Smooth muscle cell (in vitro differentiated cells): ENCODE data around the gene PLCXD3. TPM values are rescaled to one million over a fixed set of nuclear protein-coding genes. Genes with fewer than 3 reads are reported as not detected.
A peak's percentile ranks its signal among the peaks of the same experiment; 100 is the strongest.

Experiments
- DNase-seq: peaks from one replicate; lab custom pipeline; 2025; ENCODE audit not compliant: unreplicated experiment; lab: John Stamatoyannopoulos, UW
- H2AFZ ChIP-seq: fragments of 200-600 bp; sonication (generic); 2 replicates; pipeline ENCODE4 v1.6.0; 2016; ENCODE audit warnings: antibody characterized with exemption, low read depth, mild to moderate bottlenecking
- H3F3A ChIP-seq: fragments of 200-600 bp; sonication (generic); 2 replicates; pipeline ENCODE4 v1.6.0; 2017; ENCODE audit warnings: antibody characterized with exemption, low read depth
- H3K27ac ChIP-seq: fragments of 200-600 bp; sonication (generic); 2 replicates; pipeline ENCODE4 v1.5.1; 2016; ENCODE audit warnings: low read depth, mild to moderate bottlenecking
- H3K27me3 ChIP-seq: fragments of 200-600 bp; sonication (generic); 2 replicates; pipeline ENCODE4 v1.6.1; 2016; ENCODE audit warnings: low read depth, mild to moderate bottlenecking
- H3K36me3 ChIP-seq: fragments of 200-600 bp; sonication (generic); 2 replicates; pipeline ENCODE4 v1.5.1; 2016; ENCODE audit warnings: low read depth
- H3K4me1 ChIP-seq: fragments of 200-600 bp; sonication (generic); 2 replicates; pipeline ENCODE4 v1.5.1; 2016; ENCODE audit warnings: low read depth
- H3K4me2 ChIP-seq: fragments of 200-600 bp; sonication (generic); 2 replicates; pipeline ENCODE4 v1.6.0; 2016; ENCODE audit warnings: mild to moderate bottlenecking
- H3K4me3 ChIP-seq: fragments of 200-600 bp; sonication (generic); 2 replicates; pipeline ENCODE4 v1.5.1; 2016; ENCODE audit warnings: mild to moderate bottlenecking
- H3K79me2 ChIP-seq: fragments of 200-600 bp; sonication (generic); 2 replicates; pipeline ENCODE4 v1.6.0; 2016; ENCODE audit warnings: low read depth, mild to moderate bottlenecking
- H3K9ac ChIP-seq: fragments of 200-600 bp; sonication (generic); 2 replicates; pipeline ENCODE4 v1.6.0; 2016; ENCODE audit warnings: low read depth
- H3K9me3 ChIP-seq: fragments of 200-600 bp; sonication (generic); replicated peaks from 2 replicates; pipeline ENCODE4 v1.5.1; 2016; ENCODE audit warnings: low read depth
- H4K20me1 ChIP-seq: fragments of 200-600 bp; sonication (generic); 2 replicates; pipeline ENCODE4 v1.6.0; 2016; ENCODE audit warnings: low read depth
- WGBS: methylation state at CpG from one replicate; pipeline ENCODE4 v1.1.7; 2016; ENCODE audit warnings: low lambda C conversion rate; 5-methylcytosine and 5-hydroxymethylcytosine counted together
- polyA plus RNA-seq: library from polyadenylated mRNA; unstranded; fragments of >200 nt; fragmentation: Nextera tagmentation; extraction: Ambion mirVana; gene quantifications from 2 replicates; pipeline ENCODE4 v1.2.1, GENCODE V29; 2016
- total RNA-seq: library from RNA; depleted of rRNA; stranded (reverse); fragments of >200 nt; gene quantifications from 2 replicates; pipeline ENCODE4 v1.2.3, GENCODE V29; 2014
- TF ChIP-seq, protein P1 (sequence below): fragments of 200-600 bp; sonication (generic); IDR thresholded peaks from 2 replicates; pipeline ENCODE4 v1.5.1; 2017; ENCODE audit warnings: borderline replicate concordance, mild to moderate bottlenecking, antibody characterized with exemption; ENCODE audit not compliant: insufficient read depth, poor library complexity, severe bottlenecking

PLCXD3 gene
- total and polyA plus RNA-seq, 2 experiments from 2014 or later = 0.09 TPM; not detected in 1

DNA sequence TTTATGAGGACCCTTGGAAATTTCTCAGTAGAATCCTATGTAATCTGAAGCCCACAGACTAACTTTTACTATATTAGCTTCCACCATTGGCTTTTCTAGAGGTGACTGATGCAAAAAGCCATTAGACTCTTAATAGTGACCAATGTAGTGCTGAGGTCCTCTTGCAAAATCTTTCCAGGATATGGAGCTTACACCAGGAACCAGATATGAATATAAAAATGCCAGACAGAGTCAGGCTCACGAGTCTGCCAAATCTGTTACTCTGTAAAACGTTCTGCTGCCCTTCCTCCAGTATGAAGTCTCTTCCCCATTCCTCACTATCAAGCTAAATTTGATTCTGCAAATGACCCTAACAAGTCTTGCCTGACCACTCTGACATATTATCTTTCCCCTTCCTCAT is 223.7 kb downstream of the PLCXD3 start:
- H3K4me3 ChIP-seq = no peak overlapping the region
- no peak for DNase-seq
- 68% methylated on average over 2 of the region's 2 CpGs for WGBS
- no peaks in the 10 kb centered on the region for H3K36me3 ChIP-seq
- H3F3A ChIP-seq = no peaks in the 10 kb centered on the region
- H3K4me1 ChIP-seq = no peaks in the 10 kb centered on the region
- H3K27ac ChIP-seq = no peak overlapping the region
- TF ChIP-seq, protein P1, sequence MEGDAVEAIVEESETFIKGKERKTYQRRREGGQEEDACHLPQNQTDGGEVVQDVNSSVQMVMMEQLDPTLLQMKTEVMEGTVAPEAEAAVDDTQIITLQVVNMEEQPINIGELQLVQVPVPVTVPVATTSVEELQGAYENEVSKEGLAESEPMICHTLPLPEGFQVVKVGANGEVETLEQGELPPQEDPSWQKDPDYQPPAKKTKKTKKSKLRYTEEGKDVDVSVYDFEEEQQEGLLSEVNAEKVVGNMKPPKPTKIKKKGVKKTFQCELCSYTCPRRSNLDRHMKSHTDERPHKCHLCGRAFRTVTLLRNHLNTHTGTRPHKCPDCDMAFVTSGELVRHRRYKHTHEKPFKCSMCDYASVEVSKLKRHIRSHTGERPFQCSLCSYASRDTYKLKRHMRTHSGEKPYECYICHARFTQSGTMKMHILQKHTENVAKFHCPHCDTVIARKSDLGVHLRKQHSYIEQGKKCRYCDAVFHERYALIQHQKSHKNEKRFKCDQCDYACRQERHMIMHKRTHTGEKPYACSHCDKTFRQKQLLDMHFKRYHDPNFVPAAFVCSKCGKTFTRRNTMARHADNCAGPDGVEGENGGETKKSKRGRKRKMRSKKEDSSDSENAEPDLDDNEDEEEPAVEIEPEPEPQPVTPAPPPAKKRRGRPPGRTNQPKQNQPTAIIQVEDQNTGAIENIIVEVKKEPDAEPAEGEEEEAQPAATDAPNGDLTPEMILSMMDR = no peak
- no peaks in the 10 kb centered on the region for H3K9me3 ChIP-seq
- no peaks in the 10 kb centered on the region for H4K20me1 ChIP-seq
- H2AFZ ChIP-seq = no peak overlapping the region
- H3K9ac ChIP-seq = no peak overlapping the region
- H3K4me2 ChIP-seq = no peak overlapping the region
- H3K79me2 ChIP-seq = no peaks in the 10 kb centered on the region
- no peaks in the 10 kb centered on the region for H3K27me3 ChIP-seq

GRCh38 chr5:41286165-41286564 is 224.2 kb downstream of the PLCXD3 start:
- H4K20me1 ChIP-seq = no peaks in the 10 kb centered on the region
- H3K79me2 ChIP-seq = no peaks in the 10 kb centered on the region
- no peaks in the 10 kb centered on the region for H3K27me3 ChIP-seq
- WGBS = 94% methylated on average over 2 of the region's 2 CpGs
- TF ChIP-seq, protein P1 = no peak
- H3K4me3 ChIP-seq = no peak overlapping the region
- no peaks in the 10 kb centered on the region for H3K4me1 ChIP-seq
- DNase-seq = no peak
- no peak overlapping the region for H2AFZ ChIP-seq
- H3K9ac ChIP-seq = no peak overlapping the region
- no peaks in the 10 kb centered on the region for H3K9me3 ChIP-seq
- H3K36me3 ChIP-seq = no peaks in the 10 kb centered on the region
- H3K4me2 ChIP-seq = no peak overlapping the region
- H3K27ac ChIP-seq = no peak overlapping the region
- H3F3A ChIP-seq = no peaks in the 10 kb centered on the region

DNA sequence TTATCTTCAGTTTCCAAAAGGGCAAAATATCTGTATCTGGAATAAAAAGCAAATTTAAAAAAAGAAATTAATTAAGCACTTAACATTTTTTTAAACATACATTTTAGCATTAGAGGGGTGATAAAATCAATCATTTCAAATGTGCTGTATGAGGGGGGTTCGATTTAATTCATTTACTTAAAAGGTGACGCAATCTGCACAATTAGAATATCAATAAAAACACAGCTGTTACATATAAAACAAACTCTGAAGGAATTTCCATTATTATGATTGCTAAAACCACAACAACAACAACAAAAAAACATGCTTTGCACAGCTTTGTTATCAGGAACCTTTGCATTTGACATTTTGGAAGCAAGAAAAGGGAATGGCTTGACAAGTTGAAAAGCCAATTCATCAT is 225.5 kb downstream of the PLCXD3 start:
- Histone ChIP-seq H4K20me1 (no peaks in the 10 kb centered on the region), H3K27ac (no peak overlapping the region), H3K4me2 (no peak overlapping the region), H3K36me3 (no peaks in the 10 kb centered on the region), H3K4me3 (no peak overlapping the region), H3K4me1 (no peaks in the 10 kb centered on the region), H3K9ac (no peak overlapping the region), H3K27me3 (no peaks in the 10 kb centered on the region), H2AFZ (no peak overlapping the region), H3K9me3 (no peaks in the 10 kb centered on the region), H3F3A (no peaks in the 10 kb centered on the region), H3K79me2 (no peaks in the 10 kb centered on the region)
- no peak for DNase-seq
- TF ChIP-seq, protein P1 = no peak
- 83% methylated on average over 2 of the region's 2 CpGs for WGBS

GRCh38 chr5:41281215-41281810 is 229.1 kb downstream of the PLCXD3 start:
- TF ChIP-seq, protein P1 = no peak

More at GRCh38 chr5:41281215-41281810, 229.1 kb downstream of the PLCXD3 start:
- WGBS = 69% methylated on average over 12 of the region's 12 CpGs
- H3K36me3 ChIP-seq = no peaks in the 10 kb centered on the region
- H4K20me1 ChIP-seq = no peaks in the 10 kb centered on the region
- no peak overlapping the region for H3K9ac ChIP-seq
- no peaks in the 10 kb centered on the region for H3K9me3 ChIP-seq
- no peaks in the 10 kb centered on the region for H3F3A ChIP-seq
- H3K4me1 ChIP-seq = no peaks in the 10 kb centered on the region
- no peak overlapping the region for H3K4me2 ChIP-seq
- peak overlapping the region; percentile 29 for H2AFZ ChIP-seq
- no peak overlapping the region for H3K4me3 ChIP-seq
- DNase-seq = no peak
- H3K27me3 ChIP-seq = no peaks in the 10 kb centered on the region
- H3K27ac ChIP-seq = no peak overlapping the region
- H3K79me2 ChIP-seq = no peaks in the 10 kb centered on the region
